MCF 10A (cell line): ENCODE data around the gene EP300. TPM values are rescaled to one million over a fixed set of nuclear protein-coding genes. Genes with fewer than 3 reads are reported as not detected.

Experiments used
- BruUV-seq: library from RNA; stranded (reverse); fragments of 400-500 nt; replicated peaks from 2 replicates; lab custom pipeline; 2021; lab: Mats Ljungman, UMichigan
- CTCF ChIA-PET: fragments of 300-600 bp; sonication (Branson Sonifier 250); formaldehyde crosslinking; extraction: SDS; loops from one replicate; lab custom pipeline; 2021; ENCODE audit warnings: antibody characterized with exemption, inconsistent platforms; lab: Yijun Ruan, JAX
- POLR2A ChIA-PET: fragments of 300-600, 350-650 bp; sonication (Branson Sonifier 250); formaldehyde crosslinking; extraction: SDS; loops from one replicate; lab custom pipeline; 2020; ENCODE audit warnings: antibody characterized with exemption, inconsistent platforms; lab: Yijun Ruan, JAX
- DNase-seq: peaks from one replicate; pipeline ENCODE4 v3.0.0-alpha.2; 2018; ENCODE audit not compliant: unreplicated experiment
- H3K27ac Mint-ChIP-seq: one replicate; pipeline ENCODE4 v1.8.0; 2022; ENCODE audit warnings: mild to moderate bottlenecking, low read depth, mixed read lengths; ENCODE audit not compliant: unreplicated experiment
- H3K27me3 Mint-ChIP-seq: one replicate; pipeline ENCODE4 v1.8.0; 2022; ENCODE audit warnings: mixed read lengths; ENCODE audit not compliant: insufficient read depth, unreplicated experiment
- H3K36me3 Mint-ChIP-seq: one replicate; pipeline ENCODE4 v1.8.0; 2022; ENCODE audit warnings: mild to moderate bottlenecking, moderate library complexity, mixed read lengths; ENCODE audit not compliant: insufficient read depth, unreplicated experiment
- H3K4me1 Mint-ChIP-seq: one replicate; pipeline ENCODE4 v1.8.0; 2022; ENCODE audit warnings: mixed read lengths; ENCODE audit not compliant: insufficient read depth, unreplicated experiment
- H3K4me3 Mint-ChIP-seq: one replicate; pipeline ENCODE4 v1.8.0; 2022; ENCODE audit warnings: mild to moderate bottlenecking, moderate library complexity, mixed read lengths; ENCODE audit not compliant: unreplicated experiment
- H3K9me3 Mint-ChIP-seq: one replicate; pipeline ENCODE4 v1.8.0; 2022; ENCODE audit warnings: mixed read lengths; ENCODE audit not compliant: unreplicated experiment
- intact Hi-C: fragments of 100-400 bp; cut with micrococcal nuclease; formaldehyde crosslinking; loops from 2 replicates; pipeline ENCODE4 v1.14.1; 2022
- total RNA-seq: library from RNA; stranded (reverse); gene quantifications from 2 replicates; pipeline ENCODE4 v1.2.3, GENCODE V29; 2022
- TF ChIP-seq, protein P1 (sequence below): fragments of 200-600 bp; IDR thresholded peaks from one replicate; pipeline ENCODE4 v1.8.0; 2022; ENCODE audit warnings: antibody characterized with exemption, mild to moderate bottlenecking; ENCODE audit not compliant: unreplicated experiment

The EP300 gene
- total RNA-seq, 1 experiment from 2014 or later, result 53.3 TPM

DNA sequence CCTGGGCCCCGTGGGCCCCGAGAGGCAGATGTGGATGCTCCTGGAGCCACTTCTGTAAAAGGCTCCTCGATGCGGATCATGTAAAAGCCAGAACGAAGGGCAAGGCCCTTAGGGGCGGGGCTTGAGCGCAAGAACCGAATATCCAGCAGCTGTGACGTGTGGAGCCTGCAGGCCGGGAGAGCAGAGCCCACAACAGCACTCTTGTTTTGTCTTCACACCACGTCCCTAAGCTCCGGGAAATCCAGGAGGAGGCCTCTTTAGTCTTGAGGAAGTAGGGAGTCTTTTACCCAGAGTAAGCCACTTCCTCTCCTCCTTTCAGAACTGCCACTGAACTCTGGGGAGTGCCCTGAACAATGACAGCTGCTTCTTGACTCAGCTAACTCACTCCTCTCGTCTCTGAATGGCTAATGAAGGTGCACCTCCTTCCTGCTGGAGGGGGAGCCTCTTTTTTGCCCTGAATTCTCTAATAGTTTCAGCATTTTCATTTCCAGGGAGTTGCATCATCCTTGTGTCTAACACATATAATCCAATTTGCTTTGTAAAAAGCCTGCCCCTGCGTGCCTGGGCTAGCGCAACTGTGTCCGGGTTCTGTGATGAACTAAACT, 125.3 kb downstream of the EP300 start:
- peak; percentile 69 for DNase-seq
- Mint-ChIP-seq H3K9me3 (no peaks in the 10 kb centered on the region), H3K27me3 (no peaks in the 10 kb centered on the region), H3K4me1 (peaks cover 19% of the 10 kb centered on the region), H3K36me3 (peaks cover 68% of the 10 kb centered on the region), H3K4me3 (no peak overlapping the region), H3K27ac (peak overlapping the region; percentile 79)
- POLR2A ChIA-PET, result interaction anchor here (0.7 to 1.7 kb wide), 5 partner anchors 10 to 163 kb away, joined by 3 to 7 read pairs (median 3); no protein-coding TSS in a partner anchor
- CTCF ChIA-PET, result interaction anchor here (1.0 kb wide), 1 partner anchor 20 kb away, joined by 5 read pairs; no protein-coding TSS in a partner anchor
- intact Hi-C loops, result no loop called here
- TF ChIP-seq, protein P1, sequence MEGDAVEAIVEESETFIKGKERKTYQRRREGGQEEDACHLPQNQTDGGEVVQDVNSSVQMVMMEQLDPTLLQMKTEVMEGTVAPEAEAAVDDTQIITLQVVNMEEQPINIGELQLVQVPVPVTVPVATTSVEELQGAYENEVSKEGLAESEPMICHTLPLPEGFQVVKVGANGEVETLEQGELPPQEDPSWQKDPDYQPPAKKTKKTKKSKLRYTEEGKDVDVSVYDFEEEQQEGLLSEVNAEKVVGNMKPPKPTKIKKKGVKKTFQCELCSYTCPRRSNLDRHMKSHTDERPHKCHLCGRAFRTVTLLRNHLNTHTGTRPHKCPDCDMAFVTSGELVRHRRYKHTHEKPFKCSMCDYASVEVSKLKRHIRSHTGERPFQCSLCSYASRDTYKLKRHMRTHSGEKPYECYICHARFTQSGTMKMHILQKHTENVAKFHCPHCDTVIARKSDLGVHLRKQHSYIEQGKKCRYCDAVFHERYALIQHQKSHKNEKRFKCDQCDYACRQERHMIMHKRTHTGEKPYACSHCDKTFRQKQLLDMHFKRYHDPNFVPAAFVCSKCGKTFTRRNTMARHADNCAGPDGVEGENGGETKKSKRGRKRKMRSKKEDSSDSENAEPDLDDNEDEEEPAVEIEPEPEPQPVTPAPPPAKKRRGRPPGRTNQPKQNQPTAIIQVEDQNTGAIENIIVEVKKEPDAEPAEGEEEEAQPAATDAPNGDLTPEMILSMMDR, result no peak
- BruUV-seq, result TSS peak; percentile 86

GRCh38 chr22:41222846-41223507, 130.6 kb downstream of the EP300 start:
- no peak overlapping the region for H3K4me3 Mint-ChIP-seq
- peaks cover 68% of the 10 kb centered on the region for H3K36me3 Mint-ChIP-seq
- H3K27ac Mint-ChIP-seq, result no peak overlapping the region
- no peaks in the 10 kb centered on the region for H3K9me3 Mint-ChIP-seq
- TF ChIP-seq, protein P1, result no peak
- BruUV-seq, result no TSS peak
- DNase-seq, result no peak
- POLR2A ChIA-PET, result interaction anchor here (0.6 kb wide), 1 partner anchor 117 kb away, joined by 3 read pairs; no protein-coding TSS in a partner anchor
- H3K4me1 Mint-ChIP-seq, result peaks cover 4% of the 10 kb centered on the region
- no peaks in the 10 kb centered on the region for H3K27me3 Mint-ChIP-seq
- intact Hi-C loops, result no loop called here
- CTCF ChIA-PET, result interaction anchor here (0.6 kb wide), 3 partner anchors 29 to 301 kb away, joined by 3 to 4 read pairs (median 3); no protein-coding TSS in a partner anchor

DNA sequence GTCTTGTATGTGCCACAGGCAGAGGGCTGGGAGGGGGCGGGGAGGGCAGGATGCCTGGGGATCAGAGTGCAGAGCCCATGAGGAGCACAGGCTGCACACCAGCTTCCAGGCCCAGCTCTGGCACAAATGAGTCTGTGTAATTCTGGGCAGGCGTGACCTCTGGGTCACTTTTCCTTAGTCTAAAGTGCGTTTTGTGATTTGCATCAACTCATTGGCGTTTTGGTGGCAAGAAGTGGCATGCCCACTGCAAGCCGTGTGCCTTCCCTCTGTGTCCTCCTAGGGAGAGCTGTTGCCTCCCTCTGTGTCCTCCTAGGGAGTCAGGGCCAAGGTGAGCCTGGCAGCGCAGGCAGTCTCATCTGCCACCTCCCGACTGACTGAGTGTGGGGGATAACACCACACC, 131.1 kb downstream of the EP300 start:
- BruUV-seq, result no TSS peak
- ChIA-PET CTCF (no interaction called here), POLR2A (interaction anchor here (0.6 kb wide), 1 partner anchor 117 kb away, joined by 3 read pairs; no protein-coding TSS in a partner anchor)
- Mint-ChIP-seq H3K4me3 (no peak overlapping the region), H3K27me3 (no peaks in the 10 kb centered on the region), H3K27ac (no peak overlapping the region), H3K36me3 (peaks cover 73% of the 10 kb centered on the region), H3K4me1 (no peaks in the 10 kb centered on the region), H3K9me3 (no peaks in the 10 kb centered on the region)
- no peak for DNase-seq
- intact Hi-C loops, result no loop called here
- TF ChIP-seq, protein P1, result no peak
